HEK293 (cell line): Measurements from ENCODE around the gene CDC40.

Source experiments
- CTCF ChIA-PET: fragments of 350-600 bp; formaldehyde crosslinking; extraction: SDS; loops from one replicate; lab custom pipeline; 2021; ENCODE audit warnings: antibody characterized with exemption; lab: Yijun Ruan, JAX
- POLR2A ChIA-PET: fragments of 300-600 bp; formaldehyde crosslinking; extraction: SDS; loops from one replicate; lab custom pipeline; 2020; ENCODE audit warnings: antibody characterized with exemption, inconsistent platforms; lab: Yijun Ruan, JAX
- H3K27ac ChIP-seq: fragments of 200-500 bp; sonication (Bioruptor generic); 2 replicates; pipeline ENCODE4 v1.5.1; 2014; ENCODE audit warnings: low read depth, low read length, control low read depth, inconsistent platforms; ENCODE audit errors: extremely low read depth
- H3K36me3 ChIP-seq, 2 experiments: fragments of 200-500 bp in 1 of 2; sonication (Bioruptor generic) in 1 of 2; 1 replicate in 1 of 2; 2 replicates in 1 of 2; pipeline ENCODE4 v1.5.1; 2014 to 2017; ENCODE audit warnings: inconsistent platforms in 2 of 2, low read length in 2 of 2; ENCODE audit not compliant: control insufficient read depth in 2 of 2, insufficient read depth in 1 of 2
- H3K4me1 ChIP-seq: fragments of 200-500 bp; sonication (Bioruptor generic); 2 replicates; pipeline ENCODE4 v1.5.1; 2014; ENCODE audit warnings: mild to moderate bottlenecking, low read length, inconsistent platforms; ENCODE audit not compliant: control insufficient read depth, insufficient read depth
- H3K4me3 ChIP-seq: 2 replicates; pipeline ENCODE4 v1.5.1; 2011; ENCODE audit warnings: low read depth, mild to moderate bottlenecking, control low read depth, low read length, moderate library complexity
- H3K9me3 ChIP-seq: fragments of 200-500 bp; sonication (Bioruptor generic); 2 replicates; pipeline ENCODE4 v1.5.1; 2014; ENCODE audit warnings: low read depth, low read length, inconsistent platforms; ENCODE audit not compliant: control insufficient read depth, insufficient read depth
- BCL11B ChIP-seq: fragments of 450-650 bp; formaldehyde crosslinking; IDR thresholded peaks from 2 replicates; pipeline ENCODE4 v1.5.1; 2016; ENCODE audit warnings: low read depth, missing biosample characterization, missing genetic modification characterization
- BCL6B ChIP-seq: fragments of 450-650 bp; formaldehyde crosslinking; IDR thresholded peaks from 2 replicates; pipeline ENCODE4 v1.5.1; 2017; ENCODE audit warnings: missing biosample characterization, missing genetic modification characterization
- EGR2 ChIP-seq: fragments of 450-650 bp; formaldehyde crosslinking; IDR thresholded peaks from 2 replicates; pipeline ENCODE4 v1.5.1; 2016; ENCODE audit warnings: low read depth, missing biosample characterization, missing genetic modification characterization
- FEZF1 ChIP-seq: fragments of 450-650 bp; formaldehyde crosslinking; IDR thresholded peaks from 2 replicates; pipeline ENCODE4 v1.5.1; 2016; ENCODE audit warnings: missing biosample characterization, missing genetic modification characterization
- HIC1 ChIP-seq: fragments of 450-650 bp; formaldehyde crosslinking; IDR thresholded peaks from 2 replicates; pipeline ENCODE4 v1.5.1; 2016; ENCODE audit warnings: missing biosample characterization, missing genetic modification characterization
- PBX3 ChIP-seq: sonication (generic); formaldehyde crosslinking; IDR thresholded peaks from 2 replicates; pipeline ENCODE4 v1.8.1; 2022; ENCODE audit warnings: mild to moderate bottlenecking, moderate library complexity, missing genetic modification reagents
- SALL2 ChIP-seq: fragments of 450-650 bp; formaldehyde crosslinking; IDR thresholded peaks from 2 replicates; pipeline ENCODE4 v1.5.0; 2017; ENCODE audit warnings: missing biosample characterization, mild to moderate bottlenecking, missing genetic modification characterization, borderline replicate concordance
- SETDB1 ChIP-seq: IDR thresholded peaks from one replicate; pipeline ENCODE4 v1.6.1; 2017; ENCODE audit warnings: mild to moderate bottlenecking, low read length, moderate library complexity, mixed read lengths; ENCODE audit not compliant: insufficient read length
- ZBTB6 ChIP-seq: fragments of 450-650 bp; formaldehyde crosslinking; IDR thresholded peaks from 2 replicates; pipeline ENCODE4 v1.5.1; 2017; ENCODE audit warnings: missing biosample characterization, missing genetic modification characterization
- ZFHX2 ChIP-seq: fragments of 450-650 bp; formaldehyde crosslinking; conservative IDR thresholded peaks from 2 replicates; pipeline ENCODE4 v1.5.1; 2016; ENCODE audit warnings: missing biosample characterization, missing genetic modification characterization
- ZNF10 ChIP-seq: fragments of 450-650 bp; formaldehyde crosslinking; IDR thresholded peaks from 2 replicates; pipeline ENCODE4 v1.5.1; 2017; ENCODE audit warnings: missing biosample characterization, missing genetic modification characterization
- ZNF146 ChIP-seq: fragments of 450-650 bp; formaldehyde crosslinking; IDR thresholded peaks from 2 replicates; pipeline ENCODE4 v1.5.1; 2016; ENCODE audit warnings: missing biosample characterization, missing genetic modification characterization
- ZNF23 ChIP-seq: fragments of 450-650 bp; formaldehyde crosslinking; IDR thresholded peaks from 2 replicates; pipeline ENCODE4 v1.5.1; 2016; ENCODE audit warnings: missing biosample characterization, missing genetic modification characterization, borderline replicate concordance
- ZNF280C ChIP-seq: fragments of 450-650 bp; formaldehyde crosslinking; IDR thresholded peaks from 2 replicates; pipeline ENCODE4 v1.5.1; 2016; ENCODE audit warnings: missing biosample characterization, missing genetic modification characterization
- ZNF302 ChIP-seq: fragments of 450-650 bp; formaldehyde crosslinking; IDR thresholded peaks from 2 replicates; pipeline ENCODE4 v1.5.1; 2016; ENCODE audit warnings: missing biosample characterization, missing genetic modification characterization, low read depth
- ZNF341 ChIP-seq: fragments of 450-650 bp; formaldehyde crosslinking; IDR thresholded peaks from 2 replicates; pipeline ENCODE4; 2016; ENCODE audit warnings: low read depth, missing biosample characterization, missing genetic modification characterization
- ZNF354C ChIP-seq: fragments of 450-650 bp; formaldehyde crosslinking; IDR thresholded peaks from 2 replicates; pipeline ENCODE4 v1.5.1; 2016; ENCODE audit warnings: missing biosample characterization, missing genetic modification characterization, low read depth, borderline replicate concordance
- ZNF426 ChIP-seq: fragments of 450-650 bp; formaldehyde crosslinking; IDR thresholded peaks from 2 replicates; pipeline ENCODE4 v1.5.1; 2017; ENCODE audit warnings: missing biosample characterization, missing genetic modification characterization, mild to moderate bottlenecking, inconsistent platforms, moderate library complexity
- ZNF558 ChIP-seq: fragments of 450-650 bp; formaldehyde crosslinking; IDR thresholded peaks from 2 replicates; pipeline ENCODE4 v1.5.1; 2016; ENCODE audit warnings: missing biosample characterization, missing genetic modification characterization
- ZNF571 ChIP-seq: fragments of 450-650 bp; formaldehyde crosslinking; IDR thresholded peaks from 2 replicates; pipeline ENCODE4 v1.5.0; 2017; ENCODE audit warnings: missing biosample characterization, missing genetic modification characterization
- ZNF580 ChIP-seq: fragments of 450-650 bp; formaldehyde crosslinking; IDR thresholded peaks from 2 replicates; pipeline ENCODE4 v1.5.1; 2016; ENCODE audit warnings: missing biosample characterization, missing genetic modification characterization
- ZNF596 ChIP-seq: fragments of 450-650 bp; IDR thresholded peaks from 2 replicates; pipeline ENCODE4 v1.5.0; 2018; ENCODE audit warnings: missing biosample characterization, mild to moderate bottlenecking, missing genetic modification characterization, moderate library complexity
- ZNF670 ChIP-seq: fragments of 450-650 bp; formaldehyde crosslinking; IDR thresholded peaks from 2 replicates; pipeline ENCODE4 v1.5.1; 2016; ENCODE audit warnings: missing biosample characterization, missing genetic modification characterization, low read depth

The CDC40 gene

GRCh38 chr6:110195639-110196038 lies 15.4 kb downstream of the CDC40 start:
- no peak for TF ChIP-seq SALL2 (tag by site-specific recombination)
- Histone ChIP-seq H3K36me3 (peaks cover 9 to 14% of the 10 kb centered on the region in 2 experiments; a peak in 2 of 3 replicates), H3K4me1 (peaks cover 3% of the 10 kb centered on the region; the same call in 1 of the 2 replicates), H3K9me3 (no peaks in the 10 kb centered on the region), H3K4me3 (no peak overlapping the region), H3K27ac (no peak overlapping the region)
- POLR2A ChIA-PET: no interaction called here
- CTCF ChIA-PET: interaction anchor here (0.6 to 1.6 kb wide), 4 partner anchors 22 to 438 kb away, joined by 3 read pairs; no protein-coding TSS in a partner anchor

GRCh38 chr6:110196874-110197273 lies 16.6 kb downstream of the CDC40 start:
- Histone ChIP-seq H3K4me3 (no peak overlapping the region), H3K9me3 (no peaks in the 10 kb centered on the region), H3K27ac (no peak overlapping the region), H3K36me3 (peaks cover 9 to 14% of the 10 kb centered on the region in 2 experiments; a peak in 2 of 3 replicates), H3K4me1 (peaks cover 10% of the 10 kb centered on the region; the same call in 1 of the 2 replicates)
- ChIA-PET POLR2A (interaction anchor here (1.2 kb wide), 1 partner anchor 17 kb away, joined by 3 read pairs; the partner anchor contains the start of genes CDC40 and WASF1), CTCF (interaction anchor here (0.6 to 1.6 kb wide), 4 partner anchors 21 to 194 kb away, joined by 3 read pairs; no protein-coding TSS in a partner anchor)
- TF ChIP-seq ZNF280C (tag by site-specific recombination) (no peak), ZNF341 (no peak), SETDB1 (no peak), ZNF146 (tag by site-specific recombination) (no peak), ZFHX2 (no peak), ZNF302 (tag by site-specific recombination) (no peak), ZNF10 (no peak), EGR2 (tag by site-specific recombination) (no peak), ZNF596 (no peak)

GRCh38 chr6:110198561-110198960 lies 18.3 kb downstream of the CDC40 start:
- Histone ChIP-seq H3K4me3 (no peak overlapping the region), H3K9me3 (no peaks in the 10 kb centered on the region), H3K4me1 (peaks cover 10% of the 10 kb centered on the region; the same call in 1 of the 2 replicates), H3K36me3 (peaks cover 3 to 10% of the 10 kb centered on the region in 2 experiments; a peak in 2 of 3 replicates), H3K27ac (no peak overlapping the region)
- CTCF ChIA-PET: no interaction called here
- POLR2A ChIA-PET: no interaction called here
- TF ChIP-seq ZNF558 (tag by site-specific recombination): no peak
- no peak for TF ChIP-seq ZNF571 (tag by site-specific recombination)
- TF ChIP-seq ZNF670 (tag by site-specific recombination): no peak
- no peak for TF ChIP-seq HIC1 (tag by site-specific recombination)
- TF ChIP-seq FEZF1: no peak
- TF ChIP-seq ZNF23 (tag by site-specific recombination): no peak
- no peak for TF ChIP-seq BCL6B (tag by site-specific recombination)
- TF ChIP-seq ZNF341: no peak
- no peak for TF ChIP-seq ZNF426 (tag by site-specific recombination)
- TF ChIP-seq ZBTB6: no peak
- no peak for TF ChIP-seq ZNF580
- TF ChIP-seq BCL11B (tag by site-specific recombination): no peak
- no peak for TF ChIP-seq ZNF354C (tag by site-specific recombination)
- TF ChIP-seq PBX3: no peak
